Measurements from ENCODE around the gene RNF34.

- TF ChIP-seq YY1 (IDR thresholded peaks at IDR 0.05; ENCODE audit: insufficient read depth, insufficient read length) (no peak), SUZ12 (IDR thresholded peaks at IDR 0.05; ENCODE audit: extremely low read depth, insufficient read depth, insufficient read length) (no peak), ZNF274 (IDR thresholded peaks at IDR 0.05; ENCODE audit: low read depth, low read length) (no peak)
Observed at GRCh38 chr12:121388421-121388981, 11.4 kb upstream of the RNF34 start.
